HepG2 (cell line): Measurements from ENCODE around the gene THPO. TPM values are rescaled to one million over a fixed set of nuclear protein-coding genes. Genes with fewer than 3 reads are reported as not detected.

Experiments
- ATAC-seq: fragments of 200-7000 bp; cut with Tn5 transposase; 3 replicates; pipeline ENCODE4 v1.9.1; 2020; ENCODE audit warnings: mild to moderate bottlenecking, moderate library complexity
- BruUV-seq: library from RNA; stranded (reverse); fragments of 400-500 nt; replicated peaks from 2 replicates; lab custom pipeline; 2021; lab: Mats Ljungman, UMichigan
- CTCF ChIA-PET: fragments of 300-600 bp; formaldehyde crosslinking; extraction: SDS; loops from one replicate; lab custom pipeline; 2021; ENCODE audit warnings: low total read pairs, inconsistent platforms, low intra/inter-chr PET ratio; lab: Yijun Ruan, JAX
- POLR2A ChIA-PET: fragments of 350-600 bp; sonication (Branson Sonifier 250); formaldehyde crosslinking; loops from one replicate; lab custom pipeline; 2020; ENCODE audit warnings: antibody characterized with exemption, inconsistent platforms; lab: Yijun Ruan, JAX
- DNase-seq: peaks from one replicate; pipeline ENCODE4 v3.0.0-alpha.2; 2015; ENCODE audit warnings: low spot score
- FAIRE-seq: peaks from 3 replicates; lab custom pipeline; 2011; peaks lifted over from hg19 to GRCh38; lab: Jason Lieb, UNC
- H2AFZ ChIP-seq: one replicate; pipeline ENCODE4 v1.6.1; 2011; ENCODE audit warnings: low read length, inconsistent platforms
- H3K27ac ChIP-seq: fragments of 300-600 bp; 3 replicates; pipeline ENCODE4 v1.8.0; 2011; ENCODE audit warnings: mixed run types, mild to moderate bottlenecking, mixed read lengths, low read length, inconsistent platforms; ENCODE audit not compliant: insufficient read depth; ENCODE audit errors: extremely low read length
- H3K27me3 ChIP-seq, 2 experiments: fragments of 200-600 bp in 1 of 2; 2 replicates in 1 of 2; 3 replicates in 1 of 2; pipeline versions ENCODE4 v1.6.0 to v1.8.0; 2011; ENCODE audit warnings: low read length in 2 of 2, mild to moderate bottlenecking in 2 of 2, moderate library complexity in 2 of 2, inconsistent platforms in 1 of 2; ENCODE audit not compliant: insufficient read depth in 2 of 2, control insufficient read depth in 1 of 2
- H3K36me3 ChIP-seq, 2 experiments: fragments of 200-600 bp in 1 of 2; replicated peaks in 1 of 2; 2 replicates in 1 of 2; 3 replicates in 1 of 2; pipeline versions ENCODE4 v1.5.1 to v1.8.0; 2011; ENCODE audit warnings: low read length in 2 of 2, inconsistent platforms in 1 of 2; ENCODE audit not compliant: insufficient read depth in 2 of 2, control insufficient read depth in 1 of 2
- H3K4me1 ChIP-seq: 2 replicates; pipeline ENCODE4 v1.5.1; 2012; ENCODE audit warnings: low read length, inconsistent platforms; ENCODE audit not compliant: insufficient read depth
- H3K4me2 ChIP-seq: 2 replicates; pipeline ENCODE4 v1.6.0; 2011; ENCODE audit warnings: low read depth, low read length, inconsistent platforms
- H3K4me3 ChIP-seq, 3 experiments: fragments of 200-600 bp in 1 of 3; sonication (generic), shearing (Covaris generic) in 1 of 3; replicated peaks in 1 of 3; 2 replicates each; pipeline ENCODE4 v1.5.1; 2011 to 2016; ENCODE audit warnings: low read length in 3 of 3, inconsistent platforms in 2 of 3, low read depth in 2 of 3, mild to moderate bottlenecking in 2 of 3, control low read depth in 1 of 3, mixed read lengths in 1 of 3; ENCODE audit not compliant: insufficient read depth in 1 of 3
- H3K79me2 ChIP-seq: one replicate; pipeline ENCODE4 v1.6.1; 2011; ENCODE audit warnings: low read length, inconsistent platforms; ENCODE audit not compliant: insufficient read depth
- H3K9ac ChIP-seq: 2 replicates; pipeline ENCODE4 v1.6.0; 2011; ENCODE audit warnings: mild to moderate bottlenecking, low read depth, low read length, inconsistent platforms; ENCODE audit not compliant: insufficient read depth
- H3K9me3 ChIP-seq: 2 replicates; pipeline ENCODE4 v1.5.1; 2012; ENCODE audit warnings: mild to moderate bottlenecking, low read length
- H4K20me1 ChIP-seq: 2 replicates; pipeline ENCODE4 v1.6.0; 2011; ENCODE audit warnings: inconsistent platforms, mild to moderate bottlenecking, low read length, moderate library complexity; ENCODE audit not compliant: insufficient read depth
- ARNTL ChIP-seq: sonication (generic); formaldehyde crosslinking; IDR thresholded peaks from 2 replicates; pipeline ENCODE4 v1.4.0; 2020; ENCODE audit warnings: mild to moderate bottlenecking, missing genetic modification reagents
- EP300 ChIP-seq, 3 experiments: sonication (generic) in 1 of 3; formaldehyde crosslinking in 1 of 3; IDR thresholded peaks; 2 replicates each; pipeline versions ENCODE4 v1.5.1 to v1.6.1; 2011 to 2020; ENCODE audit warnings: low read depth in 2 of 3, low read length in 2 of 3, borderline replicate concordance in 1 of 3, improper control_type of control experiment in 1 of 3, mild to moderate bottlenecking in 1 of 3, missing genetic modification reagents in 1 of 3, moderate library complexity in 1 of 3
- KLF13 ChIP-seq: sonication (generic); formaldehyde crosslinking; IDR thresholded peaks from 2 replicates; pipeline ENCODE4 v1.4.0; 2020; ENCODE audit warnings: mild to moderate bottlenecking, missing genetic modification reagents
- MEIS1 ChIP-seq: sonication (generic); formaldehyde crosslinking; IDR thresholded peaks from 2 replicates; pipeline ENCODE4 v1.9.0; 2021; ENCODE audit warnings: mild to moderate bottlenecking, missing genetic modification reagents, moderate library complexity, borderline replicate concordance
- NRL ChIP-seq: sonication (generic); formaldehyde crosslinking; IDR thresholded peaks from 2 replicates; pipeline ENCODE4 v1.5.0; 2020; ENCODE audit warnings: missing genetic modification reagents, mild to moderate bottlenecking, moderate library complexity, borderline replicate concordance
- PAF1 ChIP-seq: IDR thresholded peaks from 2 replicates; pipeline ENCODE4 v1.6.1; 2016; ENCODE audit warnings: missing genetic modification reagents, missing compliant biosample characterization
- PITX1 ChIP-seq: sonication (generic); formaldehyde crosslinking; IDR thresholded peaks from 2 replicates; pipeline ENCODE4 v1.5.1; 2020; ENCODE audit warnings: mild to moderate bottlenecking, missing genetic modification reagents
- POLR2AphosphoS5 ChIP-seq: IDR thresholded peaks from 2 replicates; pipeline ENCODE4 v1.6.1; 2012; ENCODE audit warnings: low read depth, low read length
- SNAI1 ChIP-seq: sonication (generic); formaldehyde crosslinking; IDR thresholded peaks from 2 replicates; pipeline ENCODE4 v1.5.0; 2020; ENCODE audit warnings: mild to moderate bottlenecking, missing genetic modification reagents, borderline replicate concordance
- SP5 ChIP-seq: IDR thresholded peaks from 2 replicates; pipeline ENCODE4 v1.6.1; 2016; ENCODE audit warnings: low read depth, borderline replicate concordance
- ZNF556 ChIP-seq: sonication (generic); formaldehyde crosslinking; IDR thresholded peaks from 2 replicates; pipeline ENCODE4 v1.4.0; 2020; ENCODE audit warnings: mild to moderate bottlenecking, missing genetic modification reagents, borderline replicate concordance
- ZNF558 ChIP-seq: sonication (generic); formaldehyde crosslinking; IDR thresholded peaks from 2 replicates; pipeline ENCODE4 v1.9.0; 2022; ENCODE audit warnings: mild to moderate bottlenecking, missing genetic modification reagents, borderline replicate concordance
- ZNF616 ChIP-seq: sonication (generic); formaldehyde crosslinking; IDR thresholded peaks from 2 replicates; pipeline ENCODE4 v1.5.0; 2020; ENCODE audit warnings: low read depth, mild to moderate bottlenecking, missing genetic modification reagents
- WGBS: methylation state at CpG from one replicate; pipeline ENCODE4 v1.1.6; 2017; ENCODE audit warnings: low lambda C conversion rate; 5-methylcytosine and 5-hydroxymethylcytosine counted together
- in situ Hi-C: cut with HindIII; loops from 2 replicates; pipeline ENCODE4 v1.10.0; 2017; ENCODE audit warnings: low pct_unique_long_range_greater_than_20kb; ENCODE audit not compliant: extremely low pct_ligation_motif_present
- intact Hi-C: fragments of 100-400 bp; cut with micrococcal nuclease; formaldehyde crosslinking; loops from one replicate; pipeline ENCODE4 v1.10.0; 2022; ENCODE audit not compliant: unreplicated experiment
- polyA plus RNA-seq, 8 experiments: library from polyadenylated mRNA; depleted of rRNA in 3 of 8; stranded (reverse) in 7 of 8; unstranded in 1 of 8; fragments of >200 nt; fragmentation: Illumina TruSeq in 4 of 8; extraction: Trizol in 4 of 8; gene quantifications; 2 replicates each; pipeline versions ENCODE4 v1.2.1 to v1.2.3, GENCODE V29; 2011 to 2016; ENCODE audit warnings: low read depth in 4 of 8, missing spikeins in 1 of 8, mixed read lengths in 1 of 8; ENCODE audit not compliant: insufficient read depth in 1 of 8
- total RNA-seq, 5 experiments: library from RNA; depleted of rRNA; stranded (reverse); fragments of >200 nt; fragmentation: Illumina TruSeq; extraction: Trizol; gene quantifications; 2 replicates each; pipeline ENCODE4 v1.2.3, GENCODE V29; 2016; ENCODE audit warnings: low read depth in 1 of 5
- TF ChIP-seq, protein P1 (sequence below): sonication (generic); formaldehyde crosslinking; conservative IDR thresholded peaks from 2 replicates; pipeline ENCODE4 v1.4.0; 2020; ENCODE audit warnings: missing genetic modification reagents
- TF ChIP-seq, protein P2 (sequence below): sonication (generic); formaldehyde crosslinking; IDR thresholded peaks from 2 replicates; pipeline ENCODE4 v1.5.0; 2020; ENCODE audit warnings: mild to moderate bottlenecking, missing genetic modification reagents, borderline replicate concordance

Gene THPO
- total and polyA plus RNA-seq, 2 of the 13 experiments (the other 11 are each of a cell fraction or from before 2014, with no cell fraction given), result 2.8 to 4.8 TPM

DNA sequence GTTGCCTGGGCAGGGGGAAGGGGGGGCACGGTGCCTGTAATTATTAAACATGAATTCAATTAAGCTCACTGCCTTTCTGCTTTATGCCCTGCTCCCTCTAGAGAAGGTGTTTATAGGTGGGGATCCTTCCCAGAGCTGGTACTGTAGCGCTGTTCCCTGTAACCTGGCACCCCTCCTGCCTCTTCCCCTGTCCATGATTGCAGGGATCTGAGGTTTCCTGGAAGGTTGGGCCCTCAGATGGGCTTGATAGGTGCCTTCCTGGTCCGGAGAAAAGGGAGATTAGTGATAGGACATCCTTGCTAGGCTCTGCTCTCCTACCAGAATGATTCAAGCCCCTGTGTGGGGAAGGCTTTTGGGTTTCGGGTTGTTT is 42.7 kb downstream of the THPO start:
- intact Hi-C loops (no loop called here), in situ Hi-C loops (no loop called here)
- Histone ChIP-seq H3K79me2 (peaks cover 16% of the 10 kb centered on the region), H4K20me1 (peaks cover 19% of the 10 kb centered on the region; the same call in 1 of the 2 replicates), H3K36me3 (peaks cover 23 to 41% of the 10 kb centered on the region in 2 experiments), H3K4me2 (peak overlapping the region; percentile 94), H3K9ac (peak overlapping the region; percentile 91), H3K4me1 (peaks cover 18% of the 10 kb centered on the region), H3K9me3 (no peaks in the 10 kb centered on the region), H2AFZ (no peak overlapping the region), H3K27ac (peak overlapping the region; percentile 84), H3K27me3 (no peaks in the 10 kb centered on the region; a peak in 1 of 5 replicates), H3K4me3 (peak overlapping the region; percentile 67 to 94 (median 80); a peak in 5 of 6 replicates)
- 74% methylated on average over 4 of the region's 4 CpGs for WGBS
- ChIA-PET CTCF (no interaction called here), POLR2A (interaction anchor here (0.7 to 1.0 kb wide), 2 partner anchors 9 to 10 kb away, joined by 3 to 5 read pairs; no protein-coding TSS in a partner anchor)
- peak; percentile 13 for ATAC-seq
- no peak for DNase-seq
- no peak for FAIRE-seq
- no TSS peak for BruUV-seq
- TF ChIP-seq EP300 (IDR thresholded peaks at IDR 0.05; ENCODE audit: low read depth in 2 of 2, low read length in 2 of 2) (peak in 1 of 2 experiments; percentile 2; a peak in 1 of 4 replicates), EP300 (CRISPR knock-in tag; IDR thresholded peaks at IDR 0.05; ENCODE audit: borderline replicate concordance) (no peak), SNAI1 (CRISPR knock-in tag) (no peak), SP5 (CRISPR knock-in tag) (no peak), ZNF616 (CRISPR knock-in tag) (no peak), PITX1 (CRISPR knock-in tag) (no peak), ARNTL (0 out of 2 replicates have a peak, but pooled peaks have one; percentile 39), ZNF556 (CRISPR knock-in tag) (0 out of 2 replicates have a peak, but pooled peaks have one; percentile 16), NRL (CRISPR knock-in tag) (no peak), KLF13 (CRISPR knock-in tag) (no peak), POLR2AphosphoS5 (no peak), MEIS1 (no peak), PAF1 (CRISPR knock-in tag) (peak; percentile 89; the same call in 1 of the 2 replicates), ZNF558 (CRISPR knock-in tag) (0 out of 2 replicates have a peak, but pooled peaks have one; percentile 17)
- TF ChIP-seq, protein P1, sequence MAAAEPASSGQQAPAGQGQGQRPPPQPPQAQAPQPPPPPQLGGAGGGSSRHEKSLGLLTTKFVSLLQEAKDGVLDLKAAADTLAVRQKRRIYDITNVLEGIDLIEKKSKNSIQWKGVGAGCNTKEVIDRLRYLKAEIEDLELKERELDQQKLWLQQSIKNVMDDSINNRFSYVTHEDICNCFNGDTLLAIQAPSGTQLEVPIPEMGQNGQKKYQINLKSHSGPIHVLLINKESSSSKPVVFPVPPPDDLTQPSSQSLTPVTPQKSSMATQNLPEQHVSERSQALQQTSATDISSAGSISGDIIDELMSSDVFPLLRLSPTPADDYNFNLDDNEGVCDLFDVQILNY (CRISPR knock-in tag), result no peak
- TF ChIP-seq, protein P2, sequence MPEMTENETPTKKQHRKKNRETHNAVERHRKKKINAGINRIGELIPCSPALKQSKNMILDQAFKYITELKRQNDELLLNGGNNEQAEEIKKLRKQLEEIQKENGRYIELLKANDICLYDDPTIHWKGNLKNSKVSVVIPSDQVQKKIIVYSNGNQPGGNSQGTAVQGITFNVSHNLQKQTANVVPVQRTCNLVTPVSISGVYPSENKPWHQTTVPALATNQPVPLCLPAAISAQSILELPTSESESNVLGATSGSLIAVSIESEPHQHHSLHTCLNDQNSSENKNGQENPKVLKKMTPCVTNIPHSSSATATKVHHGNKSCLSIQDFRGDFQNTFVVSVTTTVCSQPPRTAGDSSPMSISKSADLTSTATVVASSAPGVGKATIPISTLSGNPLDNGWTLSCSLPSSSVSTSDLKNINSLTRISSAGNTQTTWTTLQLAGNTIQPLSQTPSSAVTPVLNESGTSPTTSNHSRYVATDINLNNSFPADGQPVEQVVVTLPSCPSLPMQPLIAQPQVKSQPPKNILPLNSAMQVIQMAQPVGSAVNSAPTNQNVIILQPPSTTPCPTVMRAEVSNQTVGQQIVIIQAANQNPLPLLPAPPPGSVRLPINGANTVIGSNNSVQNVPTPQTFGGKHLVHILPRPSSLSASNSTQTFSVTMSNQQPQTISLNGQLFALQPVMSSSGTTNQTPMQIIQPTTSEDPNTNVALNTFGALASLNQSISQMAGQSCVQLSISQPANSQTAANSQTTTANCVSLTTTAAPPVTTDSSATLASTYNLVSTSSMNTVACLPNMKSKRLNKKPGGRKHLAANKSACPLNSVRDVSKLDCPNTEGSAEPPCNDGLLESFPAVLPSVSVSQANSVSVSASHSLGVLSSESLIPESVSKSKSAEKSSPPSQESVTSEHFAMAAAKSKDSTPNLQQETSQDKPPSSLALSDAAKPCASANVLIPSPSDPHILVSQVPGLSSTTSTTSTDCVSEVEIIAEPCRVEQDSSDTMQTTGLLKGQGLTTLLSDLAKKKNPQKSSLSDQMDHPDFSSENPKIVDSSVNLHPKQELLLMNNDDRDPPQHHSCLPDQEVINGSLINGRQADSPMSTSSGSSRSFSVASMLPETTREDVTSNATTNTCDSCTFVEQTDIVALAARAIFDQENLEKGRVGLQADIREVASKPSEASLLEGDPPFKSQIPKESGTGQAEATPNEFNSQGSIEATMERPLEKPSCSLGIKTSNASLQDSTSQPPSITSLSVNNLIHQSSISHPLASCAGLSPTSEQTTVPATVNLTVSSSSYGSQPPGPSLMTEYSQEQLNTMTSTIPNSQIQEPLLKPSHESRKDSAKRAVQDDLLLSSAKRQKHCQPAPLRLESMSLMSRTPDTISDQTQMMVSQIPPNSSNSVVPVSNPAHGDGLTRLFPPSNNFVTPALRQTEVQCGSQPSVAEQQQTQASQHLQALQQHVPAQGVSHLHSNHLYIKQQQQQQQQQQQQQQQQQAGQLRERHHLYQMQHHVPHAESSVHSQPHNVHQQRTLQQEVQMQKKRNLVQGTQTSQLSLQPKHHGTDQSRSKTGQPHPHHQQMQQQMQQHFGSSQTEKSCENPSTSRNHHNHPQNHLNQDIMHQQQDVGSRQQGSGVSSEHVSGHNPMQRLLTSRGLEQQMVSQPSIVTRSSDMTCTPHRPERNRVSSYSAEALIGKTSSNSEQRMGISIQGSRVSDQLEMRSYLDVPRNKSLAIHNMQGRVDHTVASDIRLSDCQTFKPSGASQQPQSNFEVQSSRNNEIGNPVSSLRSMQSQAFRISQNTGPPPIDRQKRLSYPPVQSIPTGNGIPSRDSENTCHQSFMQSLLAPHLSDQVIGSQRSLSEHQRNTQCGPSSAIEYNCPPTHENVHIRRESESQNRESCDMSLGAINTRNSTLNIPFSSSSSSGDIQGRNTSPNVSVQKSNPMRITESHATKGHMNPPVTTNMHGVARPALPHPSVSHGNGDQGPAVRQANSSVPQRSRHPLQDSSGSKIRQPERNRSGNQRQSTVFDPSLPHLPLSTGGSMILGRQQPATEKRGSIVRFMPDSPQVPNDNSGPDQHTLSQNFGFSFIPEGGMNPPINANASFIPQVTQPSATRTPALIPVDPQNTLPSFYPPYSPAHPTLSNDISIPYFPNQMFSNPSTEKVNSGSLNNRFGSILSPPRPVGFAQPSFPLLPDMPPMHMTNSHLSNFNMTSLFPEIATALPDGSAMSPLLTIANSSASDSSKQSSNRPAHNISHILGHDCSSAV (CRISPR knock-in tag), result no peak
